Measurements from ENCODE around the gene SQSTM1. TPM values are rescaled to one million over a fixed set of nuclear protein-coding genes. Genes with fewer than 3 reads are reported as not detected.

SQSTM1 gene
- total and polyA plus RNA-seq, 2 of the 8 experiments (the other 6 are each of a cell fraction or from before 2014, with no cell fraction given): 78.6 to 110 TPM

GRCh38 chr5:179806250-179807048 is 14.3 kb upstream of the SQSTM1 start, which contains the start of gene MGAT4B (continued):
- TF ChIP-seq, protein P1, sequence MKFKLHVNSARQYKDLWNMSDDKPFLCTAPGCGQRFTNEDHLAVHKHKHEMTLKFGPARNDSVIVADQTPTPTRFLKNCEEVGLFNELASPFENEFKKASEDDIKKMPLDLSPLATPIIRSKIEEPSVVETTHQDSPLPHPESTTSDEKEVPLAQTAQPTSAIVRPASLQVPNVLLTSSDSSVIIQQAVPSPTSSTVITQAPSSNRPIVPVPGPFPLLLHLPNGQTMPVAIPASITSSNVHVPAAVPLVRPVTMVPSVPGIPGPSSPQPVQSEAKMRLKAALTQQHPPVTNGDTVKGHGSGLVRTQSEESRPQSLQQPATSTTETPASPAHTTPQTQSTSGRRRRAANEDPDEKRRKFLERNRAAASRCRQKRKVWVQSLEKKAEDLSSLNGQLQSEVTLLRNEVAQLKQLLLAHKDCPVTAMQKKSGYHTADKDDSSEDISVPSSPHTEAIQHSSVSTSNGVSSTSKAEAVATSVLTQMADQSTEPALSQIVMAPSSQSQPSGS (IDR thresholded peaks at IDR 0.05; ENCODE audit: low read length): no peak
- TF ChIP-seq GTF2F1 (IDR thresholded peaks at IDR 0.05; ENCODE audit: borderline replicate concordance, low read depth, low read length) (no peak), KDM1A (IDR thresholded peaks at IDR 0.05; ENCODE audit: borderline replicate concordance, low read length) (no peak), SUZ12 (IDR thresholded peaks at IDR 0.05; ENCODE audit: low read length) (no peak), POLR2A (IDR thresholded peaks at IDR 0.05; ENCODE audit: control extremely low read depth in 1 of 2, low read depth in 2 of 2, low read length in 2 of 2) (peak in 1 of 2 experiments; percentile 35; a peak in 1 of 3 replicates), CBX5 (IDR thresholded peaks at IDR 0.05; ENCODE audit: low read depth, low read length) (no peak), TCF12 (IDR thresholded peaks at IDR 0.05; ENCODE audit: low read depth, low read length) (no peak), SP1 (IDR thresholded peaks at IDR 0.05; ENCODE audit: low read depth, low read length) (peak; percentile 84), FOSL1 (IDR thresholded peaks at IDR 0.05; ENCODE audit: insufficient read depth, low read depth, low read length) (no peak), SAP30 (IDR thresholded peaks at IDR 0.05; ENCODE audit: insufficient read depth, insufficient replicate concordance, low read length) (no peak), GABPA (IDR thresholded peaks at IDR 0.05; ENCODE audit: borderline replicate concordance, insufficient read depth, low read length) (no peak), RXRA (IDR thresholded peaks at IDR 0.05; ENCODE audit: insufficient read depth, low read depth, low read length) (no peak), SP4 (IDR thresholded peaks at IDR 0.05; ENCODE audit: low read length) (no peak), RAD21 (IDR thresholded peaks at IDR 0.05 in 1 of 2, conservative IDR thresholded peaks at IDR 0.05 in 1 of 2; ENCODE audit: low read depth in 2 of 2, low read length in 2 of 2) (no peak), CBX8 (IDR thresholded peaks at IDR 0.05; ENCODE audit: borderline replicate concordance, low read depth, low read length) (no peak), SIX5 (IDR thresholded peaks at IDR 0.05; ENCODE audit: low read depth, low read length) (no peak), CREB1 (IDR thresholded peaks at IDR 0.05) (peak; percentile 20; the same call in 1 of the 2 replicates), PHF8 (conservative IDR thresholded peaks at IDR 0.05; ENCODE audit: low read depth, low read length) (peak; percentile 8; the same call in 1 of the 2 replicates), SP2 (IDR thresholded peaks at IDR 0.05; ENCODE audit: low read length) (no peak), CEBPB (IDR thresholded peaks at IDR 0.05; ENCODE audit: low read depth, low read length) (no peak)
- TF ChIP-seq, protein P2, sequence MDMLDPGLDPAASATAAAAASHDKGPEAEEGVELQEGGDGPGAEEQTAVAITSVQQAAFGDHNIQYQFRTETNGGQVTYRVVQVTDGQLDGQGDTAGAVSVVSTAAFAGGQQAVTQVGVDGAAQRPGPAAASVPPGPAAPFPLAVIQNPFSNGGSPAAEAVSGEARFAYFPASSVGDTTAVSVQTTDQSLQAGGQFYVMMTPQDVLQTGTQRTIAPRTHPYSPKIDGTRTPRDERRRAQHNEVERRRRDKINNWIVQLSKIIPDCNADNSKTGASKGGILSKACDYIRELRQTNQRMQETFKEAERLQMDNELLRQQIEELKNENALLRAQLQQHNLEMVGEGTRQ (IDR thresholded peaks at IDR 0.05; ENCODE audit: low read length): no peak

Data from H1 (cell line).